ENCODE measurements around the gene PLS3. TPM values are rescaled to one million over a fixed set of nuclear protein-coding genes. Genes with fewer than 3 reads are reported as not detected.

The PLS3 gene
- total RNA-seq, 3 donors from 2014 or later: 9.7 to 33.0 (median 27.5) TPM

DNA sequence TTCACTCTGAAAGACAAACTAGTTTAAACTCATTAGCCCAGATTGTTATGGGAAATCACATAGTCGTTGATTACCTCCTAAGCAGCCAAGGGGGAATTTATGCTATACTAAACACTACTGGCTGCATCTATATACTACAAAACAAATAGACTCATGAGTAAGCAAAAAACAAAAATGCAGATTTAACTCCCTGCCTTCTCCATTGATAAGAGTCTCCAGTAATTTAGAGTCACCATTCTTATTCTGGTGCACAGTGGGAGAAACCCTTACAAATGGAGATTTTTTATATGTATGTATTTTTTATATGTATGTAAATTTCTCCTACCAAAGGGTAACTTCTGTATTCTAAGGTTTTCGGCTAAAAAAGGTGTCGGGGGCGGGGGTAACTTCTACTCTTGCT is 126.6 kb downstream of the PLS3 start:
- ATAC-seq (no peak), DNase-seq (no peak)
- Histone ChIP-seq H3K4me1 (ENCODE audit: low read depth) (no peaks in the 10 kb centered on the region), H3K4me3 (no peak overlapping the region), H3K9me3 (no peaks in the 10 kb centered on the region), H3K36me3 (ENCODE audit: low read depth) (no peaks in the 10 kb centered on the region)
- TF ChIP-seq, protein P1, sequence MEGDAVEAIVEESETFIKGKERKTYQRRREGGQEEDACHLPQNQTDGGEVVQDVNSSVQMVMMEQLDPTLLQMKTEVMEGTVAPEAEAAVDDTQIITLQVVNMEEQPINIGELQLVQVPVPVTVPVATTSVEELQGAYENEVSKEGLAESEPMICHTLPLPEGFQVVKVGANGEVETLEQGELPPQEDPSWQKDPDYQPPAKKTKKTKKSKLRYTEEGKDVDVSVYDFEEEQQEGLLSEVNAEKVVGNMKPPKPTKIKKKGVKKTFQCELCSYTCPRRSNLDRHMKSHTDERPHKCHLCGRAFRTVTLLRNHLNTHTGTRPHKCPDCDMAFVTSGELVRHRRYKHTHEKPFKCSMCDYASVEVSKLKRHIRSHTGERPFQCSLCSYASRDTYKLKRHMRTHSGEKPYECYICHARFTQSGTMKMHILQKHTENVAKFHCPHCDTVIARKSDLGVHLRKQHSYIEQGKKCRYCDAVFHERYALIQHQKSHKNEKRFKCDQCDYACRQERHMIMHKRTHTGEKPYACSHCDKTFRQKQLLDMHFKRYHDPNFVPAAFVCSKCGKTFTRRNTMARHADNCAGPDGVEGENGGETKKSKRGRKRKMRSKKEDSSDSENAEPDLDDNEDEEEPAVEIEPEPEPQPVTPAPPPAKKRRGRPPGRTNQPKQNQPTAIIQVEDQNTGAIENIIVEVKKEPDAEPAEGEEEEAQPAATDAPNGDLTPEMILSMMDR (IDR thresholded peaks at IDR 0.05): no peak
- intact Hi-C loops (cut with DNase I, micrococcal nuclease): no loop called here

DNA sequence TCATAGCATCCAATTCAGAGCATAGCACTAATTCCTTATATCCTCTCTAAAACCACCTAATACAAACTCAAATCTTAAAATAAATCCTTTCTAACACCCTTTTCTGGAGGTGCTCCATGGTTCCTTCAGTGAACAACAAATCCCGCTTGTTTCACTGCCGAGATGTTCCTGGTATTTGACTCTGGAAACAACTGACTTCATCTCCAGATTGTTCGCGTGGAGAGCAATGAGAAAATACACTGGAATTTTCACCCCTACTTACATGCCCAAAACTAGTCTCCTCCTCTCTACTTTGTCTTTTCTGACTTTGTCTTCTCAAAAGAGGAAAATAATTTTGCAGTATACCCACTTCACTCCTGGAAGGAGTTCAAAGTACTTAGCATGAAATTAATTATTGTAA is 129.0 kb downstream of the PLS3 start:
- Histone ChIP-seq H3K4me3 (no peak overlapping the region), H3K9me3 (no peaks in the 10 kb centered on the region), H3K4me1 (ENCODE audit: low read depth) (no peaks in the 10 kb centered on the region), H3K36me3 (ENCODE audit: low read depth) (no peaks in the 10 kb centered on the region)
- TF ChIP-seq, protein P1 (IDR thresholded peaks at IDR 0.05): no peak
- DNase-seq (no peak), ATAC-seq (no peak)
- intact Hi-C loops (cut with DNase I, micrococcal nuclease): no loop called here

DNA sequence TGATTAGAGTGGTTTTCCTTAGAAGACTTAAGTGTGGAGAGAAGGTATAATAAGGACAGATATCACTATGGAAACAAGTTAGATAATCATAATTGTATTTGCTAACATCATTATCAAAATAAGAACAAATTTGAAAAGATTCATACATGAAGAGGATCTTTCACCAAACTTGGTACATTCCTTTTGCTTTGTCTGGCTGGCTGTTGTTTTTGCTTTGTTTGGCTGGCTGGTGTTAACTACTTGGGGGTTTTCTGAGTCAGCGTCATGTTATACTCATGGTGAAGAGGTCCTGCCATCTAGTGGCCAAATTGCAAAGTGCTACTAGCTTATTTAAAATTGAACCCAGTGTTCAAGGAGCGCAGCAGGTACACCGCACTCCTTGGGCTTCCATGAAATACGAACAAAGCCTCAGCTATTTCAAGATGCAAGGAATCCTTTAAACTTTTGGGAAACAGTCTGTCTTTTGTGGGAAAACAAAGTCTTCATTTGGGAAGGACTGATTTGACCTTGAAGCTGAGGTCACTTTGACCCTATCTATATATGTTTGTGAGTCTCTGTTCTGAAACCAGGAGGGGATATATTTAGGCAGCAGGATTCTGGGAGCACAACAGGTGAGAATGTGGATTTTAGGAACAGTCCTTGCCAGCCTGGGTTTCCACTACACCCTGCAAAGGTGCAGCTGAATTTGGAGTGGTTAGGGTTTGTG is 129.7 kb downstream of the PLS3 start:
- Histone ChIP-seq H3K9me3 (no peaks in the 10 kb centered on the region), H3K4me1 (ENCODE audit: low read depth) (no peaks in the 10 kb centered on the region), H3K36me3 (ENCODE audit: low read depth) (no peaks in the 10 kb centered on the region), H3K4me3 (no peak overlapping the region)
- ATAC-seq (peak; percentile 65), DNase-seq (peak in 1 of 3 donors; percentile 66)
- TF ChIP-seq, protein P1 (IDR thresholded peaks at IDR 0.05): peak; percentile 25
- intact Hi-C loops (cut with DNase I, micrococcal nuclease): no loop called here

DNA sequence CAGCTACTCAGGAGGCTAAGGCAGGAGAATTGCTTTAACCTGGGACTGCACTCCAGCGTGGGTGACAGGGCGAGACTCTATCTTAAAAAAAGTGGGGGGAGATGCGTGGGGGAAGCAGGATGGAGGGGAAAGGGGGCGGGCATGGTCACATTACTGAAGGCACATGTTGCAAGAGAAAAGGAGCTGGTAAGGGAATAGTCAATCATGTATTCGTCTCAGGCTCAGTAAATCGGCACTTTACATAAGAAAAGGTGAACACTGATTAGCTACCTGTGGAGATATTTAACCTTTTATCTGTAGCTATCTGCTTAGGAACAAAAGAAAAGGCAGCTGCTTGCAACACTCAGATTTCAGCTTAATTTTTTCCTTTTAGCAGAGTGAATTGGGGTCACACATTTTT is 132.5 kb downstream of the PLS3 start:
- TF ChIP-seq, protein P1 (IDR thresholded peaks at IDR 0.05): no peak
- ATAC-seq (no peak), DNase-seq (no peak)
- no peaks in the 10 kb centered on the region for H3K4me1 ChIP-seq (ENCODE audit: low read depth)
- H3K36me3 ChIP-seq (ENCODE audit: low read depth): no peaks in the 10 kb centered on the region
- intact Hi-C loops (cut with DNase I, micrococcal nuclease): no loop called here
- no peak overlapping the region for H3K4me3 ChIP-seq
- no peaks in the 10 kb centered on the region for H3K9me3 ChIP-seq

DNA sequence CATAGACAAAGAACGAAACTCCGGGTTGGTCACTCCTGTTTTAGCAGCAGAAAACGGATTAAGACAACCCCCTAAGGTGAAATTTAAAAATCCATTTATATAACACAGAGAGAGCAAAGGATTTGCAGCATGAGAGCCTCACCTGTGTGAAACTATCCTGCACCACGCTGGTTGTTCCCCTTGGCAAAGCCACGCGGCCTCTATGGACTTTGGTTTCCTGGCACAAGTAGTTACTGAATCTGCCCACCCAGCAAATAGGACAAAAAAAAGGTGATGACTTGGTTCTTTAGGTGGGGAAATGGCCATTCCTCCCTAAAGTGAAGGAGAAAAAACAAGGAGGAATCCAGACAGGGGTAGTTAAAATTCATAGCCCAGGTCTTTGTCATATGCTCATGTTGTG is 133.1 kb downstream of the PLS3 start:
- TF ChIP-seq, protein P1 (IDR thresholded peaks at IDR 0.05): no peak
- ATAC-seq (no peak), DNase-seq (no peak)
- Histone ChIP-seq H3K4me1 (ENCODE audit: low read depth) (no peaks in the 10 kb centered on the region), H3K9me3 (no peaks in the 10 kb centered on the region), H3K4me3 (no peak overlapping the region), H3K36me3 (ENCODE audit: low read depth) (no peaks in the 10 kb centered on the region)
- intact Hi-C loops (cut with DNase I, micrococcal nuclease): no loop called here

DNA sequence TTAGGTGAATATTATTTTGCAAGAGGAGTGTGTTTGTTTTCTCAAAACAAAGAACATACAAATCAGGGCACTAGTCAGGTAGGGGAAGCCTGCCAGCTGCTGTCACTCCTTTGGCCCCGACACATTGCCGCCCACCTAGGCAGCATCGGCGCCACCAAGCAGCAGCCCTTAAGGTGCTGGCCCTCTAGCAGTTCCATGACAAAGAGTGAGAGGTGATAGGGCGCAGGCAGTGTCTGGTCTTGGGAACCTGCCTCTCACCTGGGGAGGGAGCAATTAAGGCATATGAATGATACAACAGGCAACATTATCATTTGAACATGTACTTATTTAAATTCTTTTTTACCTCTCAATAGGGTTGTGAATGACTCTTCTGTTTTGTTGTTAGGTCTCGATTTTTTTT is 135.1 kb downstream of the PLS3 start:
- Histone ChIP-seq H3K4me3 (no peak overlapping the region), H3K9me3 (no peaks in the 10 kb centered on the region), H3K36me3 (ENCODE audit: low read depth) (no peaks in the 10 kb centered on the region), H3K4me1 (ENCODE audit: low read depth) (no peaks in the 10 kb centered on the region)
- TF ChIP-seq, protein P1 (IDR thresholded peaks at IDR 0.05): no peak
- intact Hi-C loops (cut with DNase I, micrococcal nuclease): no loop called here
- no peak for DNase-seq
- ATAC-seq: no peak
